ENCODE data around the gene TH.
A peak's percentile ranks its signal among the peaks of the same experiment; 100 is the strongest.

TH gene

DNA sequence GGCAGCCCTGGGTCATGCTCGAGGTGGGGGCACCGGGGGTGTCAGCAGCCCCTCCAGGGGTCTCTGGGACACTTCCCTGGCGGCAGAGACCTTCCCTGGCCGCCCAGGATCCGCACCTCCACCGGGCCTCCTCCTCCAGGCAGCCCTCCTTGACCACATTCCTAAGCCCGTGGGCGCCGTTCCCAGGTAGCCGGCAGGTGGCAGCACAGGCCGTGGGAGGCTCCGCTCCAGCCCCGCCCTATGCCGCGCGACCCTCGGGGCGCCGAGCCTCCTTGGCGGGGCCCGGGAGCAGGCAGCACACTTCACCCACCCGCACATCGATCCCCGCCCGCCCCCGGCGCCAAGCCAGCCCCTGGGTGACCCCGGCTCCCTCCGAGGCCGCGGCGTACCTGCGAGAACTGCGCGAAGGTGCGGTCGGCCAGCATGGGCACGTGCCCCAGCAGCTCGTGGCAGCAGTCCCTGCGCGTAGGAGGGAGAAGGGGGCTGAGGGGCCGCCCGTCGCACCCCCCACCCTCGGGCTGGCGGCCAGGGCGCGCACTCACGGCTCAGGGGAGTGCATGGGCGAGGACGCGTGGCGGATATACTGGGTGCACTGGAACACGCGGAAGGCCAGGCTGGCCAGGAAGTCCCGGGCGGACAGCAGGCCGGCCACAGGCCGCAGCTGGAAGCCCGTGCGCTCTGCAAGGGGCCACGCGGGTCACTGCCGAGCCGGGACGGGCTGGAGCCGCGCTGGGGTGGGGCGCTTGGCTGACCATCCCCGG is 5.3 kb downstream of the TH start:
- no peak for TF ChIP-seq EZH2phosphoT487 (IDR thresholded peaks at IDR 0.05; ENCODE audit: low read length)
- TF ChIP-seq, protein P1, sequence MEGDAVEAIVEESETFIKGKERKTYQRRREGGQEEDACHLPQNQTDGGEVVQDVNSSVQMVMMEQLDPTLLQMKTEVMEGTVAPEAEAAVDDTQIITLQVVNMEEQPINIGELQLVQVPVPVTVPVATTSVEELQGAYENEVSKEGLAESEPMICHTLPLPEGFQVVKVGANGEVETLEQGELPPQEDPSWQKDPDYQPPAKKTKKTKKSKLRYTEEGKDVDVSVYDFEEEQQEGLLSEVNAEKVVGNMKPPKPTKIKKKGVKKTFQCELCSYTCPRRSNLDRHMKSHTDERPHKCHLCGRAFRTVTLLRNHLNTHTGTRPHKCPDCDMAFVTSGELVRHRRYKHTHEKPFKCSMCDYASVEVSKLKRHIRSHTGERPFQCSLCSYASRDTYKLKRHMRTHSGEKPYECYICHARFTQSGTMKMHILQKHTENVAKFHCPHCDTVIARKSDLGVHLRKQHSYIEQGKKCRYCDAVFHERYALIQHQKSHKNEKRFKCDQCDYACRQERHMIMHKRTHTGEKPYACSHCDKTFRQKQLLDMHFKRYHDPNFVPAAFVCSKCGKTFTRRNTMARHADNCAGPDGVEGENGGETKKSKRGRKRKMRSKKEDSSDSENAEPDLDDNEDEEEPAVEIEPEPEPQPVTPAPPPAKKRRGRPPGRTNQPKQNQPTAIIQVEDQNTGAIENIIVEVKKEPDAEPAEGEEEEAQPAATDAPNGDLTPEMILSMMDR (IDR thresholded peaks at IDR 0.05; ENCODE audit: low read length): peak; percentile 41
- H2AFZ ChIP-seq (ENCODE audit: low read length): no peak overlapping the region
- no peaks in the 10 kb centered on the region for H3K4me1 ChIP-seq (ENCODE audit: low read length)
- H3K27ac ChIP-seq (ENCODE audit: low read length): no peak overlapping the region
- H3K9me2 ChIP-seq (replicated peaks; ENCODE audit: insufficient read depth, low read length): no peaks in the 10 kb centered on the region
- H3K9me3 ChIP-seq (replicated peaks; ENCODE audit: insufficient read depth, low read length): no peaks in the 10 kb centered on the region
- H3K27me3 ChIP-seq (replicated peaks; ENCODE audit: insufficient read depth, low read length): peaks cover 74% of the 10 kb centered on the region
- no peak overlapping the region for H3K9ac ChIP-seq (ENCODE audit: low read length)
- DNase-seq: no peak
- H3K4me2 ChIP-seq (ENCODE audit: low read depth, low read length): no peak overlapping the region
- no peaks in the 10 kb centered on the region for H3F3A ChIP-seq (ENCODE audit: insufficient read depth, low read length)
- H3K4me3 ChIP-seq (ENCODE audit: low read length): no peak overlapping the region
- no peaks in the 10 kb centered on the region for H3K79me2 ChIP-seq (ENCODE audit: low read length)
- H4K20me1 ChIP-seq (ENCODE audit: insufficient read depth, low read length): no peaks in the 10 kb centered on the region
- no peaks in the 10 kb centered on the region for H3K36me3 ChIP-seq (replicated peaks; ENCODE audit: insufficient read depth, low read length)

DNA sequence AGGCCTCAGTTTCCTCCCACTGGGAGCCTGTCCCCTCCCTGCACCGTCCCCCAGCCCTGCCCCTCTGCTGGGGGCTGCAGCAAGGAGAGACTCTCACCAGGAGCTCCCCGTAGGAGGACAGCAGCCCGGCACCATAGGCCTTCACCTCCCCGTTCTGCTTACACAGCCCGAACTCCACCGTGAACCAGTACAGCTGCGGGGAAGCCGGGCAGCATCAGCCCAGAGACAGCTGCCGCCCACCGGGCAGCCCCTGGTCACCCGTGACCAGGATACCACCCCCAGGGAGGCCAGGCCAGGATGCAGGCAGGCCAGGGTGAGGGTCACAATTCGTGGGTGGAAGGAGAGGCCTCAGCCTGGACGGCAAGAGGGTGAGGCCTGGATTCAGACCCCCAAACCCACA is 6.0 kb downstream of the TH start:
- H3K9ac ChIP-seq (ENCODE audit: low read length): no peak overlapping the region
- H4K20me1 ChIP-seq (ENCODE audit: insufficient read depth, low read length): no peaks in the 10 kb centered on the region
- H3F3A ChIP-seq (ENCODE audit: insufficient read depth, low read length): no peaks in the 10 kb centered on the region
- H3K4me3 ChIP-seq (ENCODE audit: low read length): no peak overlapping the region
- no peaks in the 10 kb centered on the region for H3K4me1 ChIP-seq (ENCODE audit: low read length)
- H3K27me3 ChIP-seq (replicated peaks; ENCODE audit: insufficient read depth, low read length): peaks cover 75% of the 10 kb centered on the region
- H3K9me2 ChIP-seq (replicated peaks; ENCODE audit: insufficient read depth, low read length): no peaks in the 10 kb centered on the region
- no peak overlapping the region for H3K4me2 ChIP-seq (ENCODE audit: low read depth, low read length)
- H3K79me2 ChIP-seq (ENCODE audit: low read length): no peaks in the 10 kb centered on the region
- H2AFZ ChIP-seq (ENCODE audit: low read length): no peak overlapping the region
- H3K9me3 ChIP-seq (replicated peaks; ENCODE audit: insufficient read depth, low read length): no peaks in the 10 kb centered on the region
- DNase-seq: no peak
- no peaks in the 10 kb centered on the region for H3K36me3 ChIP-seq (replicated peaks; ENCODE audit: insufficient read depth, low read length)
- TF ChIP-seq EZH2phosphoT487 (IDR thresholded peaks at IDR 0.05; ENCODE audit: low read length) (no peak), EZH2 (optimal IDR thresholded peaks at IDR 0.05; ENCODE audit: low read depth, low read length) (no peak)
- TF ChIP-seq, protein P1 (IDR thresholded peaks at IDR 0.05; ENCODE audit: low read length): no peak
- no peak overlapping the region for H3K27ac ChIP-seq (ENCODE audit: low read length)

DNA sequence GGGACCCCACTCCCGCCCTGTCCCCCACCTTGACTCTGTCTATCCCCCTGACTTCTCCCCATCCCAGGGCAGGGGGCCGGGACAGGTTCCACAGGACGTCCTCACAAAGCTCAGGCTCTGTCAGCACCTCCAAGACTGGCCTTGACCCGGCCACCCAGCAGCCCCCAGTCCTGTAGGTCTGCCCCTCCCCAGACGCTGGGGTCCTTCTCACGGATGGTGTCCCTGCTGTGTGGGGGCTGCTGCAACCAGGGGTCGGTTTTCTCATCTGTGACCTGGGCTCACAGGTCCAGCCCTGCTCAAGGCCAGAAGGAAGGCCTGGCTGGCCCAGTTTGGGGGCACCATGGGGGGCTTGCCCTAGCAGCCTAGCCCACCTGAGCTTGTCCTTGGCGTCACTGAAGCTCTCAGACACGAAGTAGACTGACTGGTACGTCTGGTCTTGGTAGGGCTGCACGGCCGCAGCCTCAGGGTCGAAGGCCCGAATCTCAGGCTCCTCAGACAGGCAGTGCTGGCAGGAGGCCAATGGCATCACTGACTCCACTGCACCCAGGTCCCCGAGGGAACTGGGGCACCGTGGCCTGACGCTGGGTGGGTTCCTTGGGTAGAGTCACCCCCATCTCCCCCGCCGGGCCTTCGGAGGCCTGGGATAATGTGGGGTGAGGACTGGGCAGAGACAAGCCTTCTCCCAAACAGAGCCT is 6.6 kb downstream of the TH start:
- Histone ChIP-seq H3K9ac (ENCODE audit: low read length) (no peak overlapping the region), H3F3A (ENCODE audit: insufficient read depth, low read length) (no peaks in the 10 kb centered on the region), H2AFZ (ENCODE audit: low read length) (no peak overlapping the region), H3K79me2 (ENCODE audit: low read length) (no peaks in the 10 kb centered on the region), H3K36me3 (replicated peaks; ENCODE audit: insufficient read depth, low read length) (no peaks in the 10 kb centered on the region), H3K9me3 (replicated peaks; ENCODE audit: insufficient read depth, low read length) (no peaks in the 10 kb centered on the region), H3K9me2 (replicated peaks; ENCODE audit: insufficient read depth, low read length) (no peaks in the 10 kb centered on the region), H3K27me3 (replicated peaks; ENCODE audit: insufficient read depth, low read length) (peaks cover 76% of the 10 kb centered on the region), H3K4me2 (ENCODE audit: low read depth, low read length) (no peak overlapping the region), H4K20me1 (ENCODE audit: insufficient read depth, low read length) (no peaks in the 10 kb centered on the region), H3K27ac (ENCODE audit: low read length) (no peak overlapping the region), H3K4me1 (ENCODE audit: low read length) (no peaks in the 10 kb centered on the region), H3K4me3 (ENCODE audit: low read length) (no peak overlapping the region)
- TF ChIP-seq EZH2phosphoT487 (IDR thresholded peaks at IDR 0.05; ENCODE audit: low read length): no peak
- DNase-seq: no peak

DNA sequence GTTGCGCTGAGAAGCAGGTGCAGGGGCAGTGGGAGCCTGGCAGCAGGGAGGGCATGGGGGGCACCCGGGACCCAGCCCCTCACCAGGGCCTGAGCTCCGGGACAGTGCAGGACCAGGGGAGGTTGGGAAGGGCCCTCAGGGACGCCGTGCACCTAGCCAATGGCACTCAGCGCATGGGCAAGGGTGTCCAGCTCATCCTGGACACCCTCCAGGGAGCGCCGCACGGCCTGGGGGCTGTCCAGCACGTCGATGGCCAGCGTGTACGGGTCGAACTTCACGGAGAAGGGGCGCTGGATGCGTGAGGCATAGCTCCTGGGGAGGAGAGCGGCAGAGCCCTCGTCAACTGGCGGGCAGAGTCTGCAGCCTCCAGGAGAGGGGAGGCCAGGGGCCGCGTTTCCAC is 7.5 kb downstream of the TH start:
- no peak overlapping the region for H3K9ac ChIP-seq (ENCODE audit: low read length)

More for the DNA sequence above, 7.5 kb downstream of the TH start:
- H3K9me3 ChIP-seq (replicated peaks; ENCODE audit: insufficient read depth, low read length): no peaks in the 10 kb centered on the region
- TF ChIP-seq, protein P1 (IDR thresholded peaks at IDR 0.05; ENCODE audit: low read length): no peak
- TF ChIP-seq EZH2phosphoT487 (IDR thresholded peaks at IDR 0.05; ENCODE audit: low read length) (no peak), EZH2 (optimal IDR thresholded peaks at IDR 0.05; ENCODE audit: low read depth, low read length) (no peak)
- peaks cover 74% of the 10 kb centered on the region for H3K27me3 ChIP-seq (replicated peaks; ENCODE audit: insufficient read depth, low read length)
- H3K36me3 ChIP-seq (replicated peaks; ENCODE audit: insufficient read depth, low read length): no peaks in the 10 kb centered on the region
- H3K4me1 ChIP-seq (ENCODE audit: low read length): no peaks in the 10 kb centered on the region
- H3K79me2 ChIP-seq (ENCODE audit: low read length): no peaks in the 10 kb centered on the region
- DNase-seq: no peak
- H2AFZ ChIP-seq (ENCODE audit: low read length): no peak overlapping the region
- no peak overlapping the region for H3K4me2 ChIP-seq (ENCODE audit: low read depth, low read length)
- H3K27ac ChIP-seq (ENCODE audit: low read length): no peak overlapping the region
- no peaks in the 10 kb centered on the region for H4K20me1 ChIP-seq (ENCODE audit: insufficient read depth, low read length)
- H3K9me2 ChIP-seq (replicated peaks; ENCODE audit: insufficient read depth, low read length): no peaks in the 10 kb centered on the region
- no peaks in the 10 kb centered on the region for H3F3A ChIP-seq (ENCODE audit: insufficient read depth, low read length)
- no peak overlapping the region for H3K4me3 ChIP-seq (ENCODE audit: low read length)

Data from MM.1S (cell line).